Upper lobe of left lung (tissue), 4 donors: ENCODE data around the gene SLC9C1.

Experiments
- CTCF ChIP-seq, 6 experiments: fragments of 450-650 bp in 4 of 6; fragments of 200-600 bp in 2 of 6; sonication (generic) in 2 of 6; IDR thresholded peaks; one replicate each; pipeline ENCODE4 v1.5.1; 2016 to 2019; ENCODE audit warnings: antibody characterized with exemption in 6 of 6
- EP300 ChIP-seq, 4 donors: sonication (generic); formaldehyde crosslinking; IDR thresholded peaks; one replicate each; pipeline ENCODE4 v1.5.1; 2017; ENCODE audit warnings: antibody characterized with exemption in 4 of 4, control low read depth in 2 of 4
- POLR2A ChIP-seq, 4 donors: fragments of 450-650 bp; IDR thresholded peaks; one replicate each; pipeline ENCODE4 v1.5.1; 2016 to 2017; ENCODE audit warnings: antibody characterized with exemption in 4 of 4, mild to moderate bottlenecking in 2 of 4

- TF ChIP-seq POLR2A (IDR thresholded peaks at IDR 0.05) (no peak), CTCF (IDR thresholded peaks at IDR 0.05) (no peak), EP300 (IDR thresholded peaks at IDR 0.05) (no peak)
Measured at GRCh38 chr3:112199622-112200316, 94.2 kb downstream of the SLC9C1 start.
